Endothelial cell of umbilical vein (primary cell): ENCODE results near the gene KLHL41. TPM values are rescaled to one million over a fixed set of nuclear protein-coding genes. Genes with fewer than 3 reads are reported as not detected.

Experiments
- BruUV-seq: library from RNA; stranded (reverse); fragments of 400-500 nt; replicated peaks from 2 replicates; lab custom pipeline; 2021; lab: Mats Ljungman, UMichigan
- CTCF ChIA-PET: fragments of 300-600, 350-600 bp; sonication (Branson Sonifier 250); formaldehyde crosslinking; loops from one replicate; lab custom pipeline; 2021; ENCODE audit warnings: antibody characterized with exemption, inconsistent platforms; lab: Charles Lee
- POLR2A ChIA-PET: fragments of 300-600, 350-600 bp; sonication (Branson Sonifier 250); formaldehyde crosslinking; loops from one replicate; lab custom pipeline; 2021; ENCODE audit warnings: antibody characterized with exemption, inconsistent platforms; lab: Charles Lee
- DNase-seq: peaks from one replicate; pipeline ENCODE4 v3.0.0-alpha.2; 2011; ENCODE audit warnings: low read depth, low spot score
- FAIRE-seq: peaks from 2 replicates; lab custom pipeline; 2011; peaks lifted over from hg19 to GRCh38; lab: Jason Lieb, UNC
- H2AFZ ChIP-seq: 2 replicates; pipeline ENCODE4 v1.6.0; 2012; ENCODE audit warnings: low read depth, low read length, control low read depth, inconsistent platforms
- H3K27ac ChIP-seq: 2 replicates; pipeline ENCODE4 v1.5.1; 2011; ENCODE audit warnings: low read depth, mild to moderate bottlenecking, control low read depth, low read length, moderate library complexity; ENCODE audit not compliant: insufficient read depth
- H3K27me3 ChIP-seq, 2 experiments: 2 replicates each; pipeline versions ENCODE4 v1.6.0 to v1.6.1; 2011; ENCODE audit warnings: low read length in 2 of 2, mixed read lengths in 1 of 2; ENCODE audit not compliant: control insufficient read depth in 2 of 2, insufficient read depth in 2 of 2
- H3K36me3 ChIP-seq, 2 experiments: 2 replicates in 1 of 2; 3 replicates in 1 of 2; pipeline ENCODE4 v1.5.1; 2011; ENCODE audit warnings: low read length in 2 of 2, mild to moderate bottlenecking in 1 of 2, moderate library complexity in 1 of 2; ENCODE audit not compliant: control insufficient read depth in 2 of 2, insufficient read depth in 2 of 2; ENCODE audit errors: extremely low read depth in 1 of 2
- H3K4me1 ChIP-seq: 3 replicates; pipeline ENCODE4 v1.5.1; 2011; ENCODE audit warnings: mild to moderate bottlenecking, low read length; ENCODE audit not compliant: control insufficient read depth, insufficient read depth; ENCODE audit errors: extremely low read depth
- H3K4me2 ChIP-seq: 2 replicates; pipeline ENCODE4 v1.6.1; 2011; ENCODE audit warnings: low read length, control low read depth, mixed read lengths; ENCODE audit not compliant: insufficient read depth
- H3K4me3 ChIP-seq, 3 experiments: fragments of 200-600 bp in 1 of 3; sonication (generic), shearing (Covaris generic) in 1 of 3; replicated peaks in 1 of 3; 2 replicates each; pipeline ENCODE4 v1.5.1; 2011 to 2016; ENCODE audit warnings: control low read depth in 3 of 3, low read length in 3 of 3, mild to moderate bottlenecking in 2 of 3, inconsistent platforms in 1 of 3, low read depth in 1 of 3, moderate library complexity in 1 of 3; ENCODE audit not compliant: insufficient read depth in 1 of 3
- H3K79me2 ChIP-seq: 2 replicates; pipeline ENCODE4 v1.6.0; 2012; ENCODE audit warnings: low read length, inconsistent platforms; ENCODE audit not compliant: control insufficient read depth, insufficient read depth
- H3K9ac ChIP-seq: replicated peaks from 2 replicates; pipeline ENCODE3; 2011; ENCODE audit warnings: low read length, control low read depth; ENCODE audit not compliant: insufficient read depth; ENCODE audit errors: extremely low read depth
- H3K9me1 ChIP-seq: replicated peaks from 3 replicates; pipeline ENCODE4 v1.6.0; 2011; ENCODE audit warnings: mild to moderate bottlenecking, low read length; ENCODE audit not compliant: control insufficient read depth, insufficient read depth; ENCODE audit errors: extremely low read depth
- H3K9me3 ChIP-seq: replicated peaks from 2 replicates; pipeline ENCODE4 v1.5.1; 2012; ENCODE audit warnings: low read length, inconsistent platforms; ENCODE audit not compliant: control insufficient read depth, insufficient read depth
- H4K20me1 ChIP-seq: replicated peaks from 2 replicates; pipeline ENCODE3; 2011; ENCODE audit warnings: mild to moderate bottlenecking, low read length; ENCODE audit not compliant: control insufficient read depth, insufficient read depth; ENCODE audit errors: extremely low read depth
- EZH2 ChIP-seq: IDR thresholded peaks from 2 replicates; pipeline ENCODE4 v1.6.1; 2012; ENCODE audit warnings: borderline replicate concordance, low read depth, mild to moderate bottlenecking, moderate library complexity, low read length, inconsistent platforms; ENCODE audit not compliant: severe bottlenecking
- FOS ChIP-seq: IDR thresholded peaks from 2 replicates; pipeline ENCODE4 v1.6.1; 2011; ENCODE audit warnings: mild to moderate bottlenecking, low read length, moderate library complexity, borderline replicate concordance; ENCODE audit not compliant: insufficient read depth
- GATA2 ChIP-seq: IDR thresholded peaks from 2 replicates; pipeline ENCODE4 v1.7.0; 2011; ENCODE audit warnings: low read depth, mild to moderate bottlenecking, moderate library complexity, mixed read lengths, low read length; ENCODE audit not compliant: insufficient read length, insufficient read depth
- JUN ChIP-seq: IDR thresholded peaks from 2 replicates; pipeline ENCODE4 v1.6.1; 2011; ENCODE audit warnings: borderline replicate concordance, low read depth; ENCODE audit not compliant: insufficient read length, insufficient read depth
- MYC ChIP-seq: IDR thresholded peaks from one replicate; pipeline ENCODE4 v1.6.1; 2011; ENCODE audit warnings: mild to moderate bottlenecking, low read depth, low read length
- POLR2A ChIP-seq: IDR thresholded peaks from 2 replicates; pipeline ENCODE4 v1.6.1; 2012; ENCODE audit warnings: low read depth, mild to moderate bottlenecking, control low read depth, low read length
- POLR2AphosphoS5 ChIP-seq: IDR thresholded peaks from 2 replicates; pipeline ENCODE4 v1.6.1; 2012; ENCODE audit warnings: low read depth, mild to moderate bottlenecking, control low read depth, low read length, moderate library complexity; ENCODE audit not compliant: insufficient read depth
- dilution Hi-C: fragments of 300-500 bp; cut with MboI; formaldehyde crosslinking; loops from one replicate; pipeline ENCODE4 v1.15.0; 2019; ENCODE audit warnings: low sequenced_read_pairs; ENCODE audit not compliant: extremely low pct_ligation_motif_present
- intact Hi-C: fragments of 100-400 bp; cut with micrococcal nuclease; formaldehyde crosslinking; loops from one replicate; pipeline ENCODE4 v1.10.0; 2022
- polyA plus RNA-seq, 4 experiments: library from polyadenylated mRNA; depleted of rRNA in 3 of 4; stranded (reverse) in 3 of 4; unstranded in 1 of 4; fragments of >200 nt; gene quantifications; 2 replicates each; pipeline versions ENCODE4 v1.2.1 to v1.2.3, GENCODE V29; 2011 to 2012; ENCODE audit warnings: missing spikeins in 1 of 4
- total RNA-seq: library from RNA; stranded (reverse); gene quantifications from 2 replicates; pipeline ENCODE4 v1.2.3, GENCODE V29; 2021
- TF ChIP-seq, protein P1 (sequence below), 2 donors: IDR thresholded peaks; 1 replicate in 1 of 2; 2 replicates in 1 of 2; pipeline ENCODE4 v1.5.1; 2011; ENCODE audit warnings: low read length in 2 of 2, mild to moderate bottlenecking in 2 of 2, moderate library complexity in 2 of 2, control low read depth in 1 of 2, inconsistent platforms in 1 of 2, low read depth in 1 of 2; ENCODE audit not compliant: insufficient read depth in 1 of 2; ENCODE audit errors: extremely low read depth in 1 of 2
- TF ChIP-seq, protein P2 (sequence below): IDR thresholded peaks from 2 replicates; pipeline ENCODE4 v1.6.1; 2011; ENCODE audit not compliant: insufficient read depth, insufficient read length

KLHL41 gene
- total and polyA plus RNA-seq, 2 donors (not counting 3 experiments of a cell fraction or from before 2014, with no cell fraction given), result 0.08 to 0.73 TPM

- FAIRE-seq (no peak), DNase-seq (no peak)
- no peak overlapping the region for H3K27ac ChIP-seq
- no peak overlapping the region for H3K9ac ChIP-seq
- ChIA-PET CTCF (no interaction called here), POLR2A (no interaction called here)
- TF ChIP-seq FOS (no peak), POLR2AphosphoS5 (no peak), MYC (no peak), POLR2A (no peak), GATA2 (no peak), EZH2 (no peak), JUN (no peak)
- TF ChIP-seq, protein P1, sequence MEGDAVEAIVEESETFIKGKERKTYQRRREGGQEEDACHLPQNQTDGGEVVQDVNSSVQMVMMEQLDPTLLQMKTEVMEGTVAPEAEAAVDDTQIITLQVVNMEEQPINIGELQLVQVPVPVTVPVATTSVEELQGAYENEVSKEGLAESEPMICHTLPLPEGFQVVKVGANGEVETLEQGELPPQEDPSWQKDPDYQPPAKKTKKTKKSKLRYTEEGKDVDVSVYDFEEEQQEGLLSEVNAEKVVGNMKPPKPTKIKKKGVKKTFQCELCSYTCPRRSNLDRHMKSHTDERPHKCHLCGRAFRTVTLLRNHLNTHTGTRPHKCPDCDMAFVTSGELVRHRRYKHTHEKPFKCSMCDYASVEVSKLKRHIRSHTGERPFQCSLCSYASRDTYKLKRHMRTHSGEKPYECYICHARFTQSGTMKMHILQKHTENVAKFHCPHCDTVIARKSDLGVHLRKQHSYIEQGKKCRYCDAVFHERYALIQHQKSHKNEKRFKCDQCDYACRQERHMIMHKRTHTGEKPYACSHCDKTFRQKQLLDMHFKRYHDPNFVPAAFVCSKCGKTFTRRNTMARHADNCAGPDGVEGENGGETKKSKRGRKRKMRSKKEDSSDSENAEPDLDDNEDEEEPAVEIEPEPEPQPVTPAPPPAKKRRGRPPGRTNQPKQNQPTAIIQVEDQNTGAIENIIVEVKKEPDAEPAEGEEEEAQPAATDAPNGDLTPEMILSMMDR (IDR thresholded peaks at IDR 0.05; ENCODE audit: extremely low read depth in 1 of 2, insufficient read depth in 1 of 2, low read depth in 1 of 2, low read length in 2 of 2), result no peak
- TF ChIP-seq, protein P2, sequence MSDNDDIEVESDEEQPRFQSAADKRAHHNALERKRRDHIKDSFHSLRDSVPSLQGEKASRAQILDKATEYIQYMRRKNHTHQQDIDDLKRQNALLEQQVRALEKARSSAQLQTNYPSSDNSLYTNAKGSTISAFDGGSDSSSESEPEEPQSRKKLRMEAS, result no peak
- H4K20me1 ChIP-seq, result no peaks in the 10 kb centered on the region
- no TSS peak for BruUV-seq
- intact Hi-C loops (no loop called here), dilution Hi-C loops (no loop called here)
- H3K27me3 ChIP-seq, result no peaks in the 10 kb centered on the region
- H3K4me2 ChIP-seq, result no peak overlapping the region
- no peak overlapping the region for H3K4me3 ChIP-seq
- H3K4me1 ChIP-seq, result no peaks in the 10 kb centered on the region
- no peaks in the 10 kb centered on the region for H3K79me2 ChIP-seq
- no peaks in the 10 kb centered on the region for H3K36me3 ChIP-seq
- H3K9me1 ChIP-seq, result no peaks in the 10 kb centered on the region
- H2AFZ ChIP-seq, result no peak overlapping the region
- H3K9me3 ChIP-seq, result no peaks in the 10 kb centered on the region
These were observed 14.1 kb upstream of the KLHL41 start for GRCh38 chr2:169495310-169495928.
